HPDE6-E6E7 (cell line): Measurements from ENCODE around the gene TAGLN3.

ENCODE experiments used
- DNase-seq: peaks from one replicate; pipeline ENCODE4 v3.0.0; 2011; ENCODE audit warnings: missing footprints; ENCODE audit errors: extremely low spot score

TAGLN3 gene

GRCh38 chr3:111978583-111979433 is 19.9 kb upstream of the TAGLN3 start, which contains the start of gene ABHD10:
Gene ABHD10 (plus strand): TSS chr3:111979026. CDS start chr3:111979062, 36 bp downstream.
- peak; percentile 81 for DNase-seq

- no peak for DNase-seq
Observed at GRCh38 chr3:111979434-111980038, 19.2 kb upstream of the TAGLN3 start.

GRCh38 chr3:111980716-111981456 is 17.8 kb upstream of the TAGLN3 start:
- no peak for DNase-seq

GRCh38 chr3:111981457-111981763 is 17.3 kb upstream of the TAGLN3 start:
- no peak for DNase-seq

GRCh38 chr3:111984636-111985298 is 14.0 kb upstream of the TAGLN3 start:
- DNase-seq = no peak

GRCh38 chr3:111986800-111987199 is 11.9 kb upstream of the TAGLN3 start:
- no peak for DNase-seq

GRCh38 chr3:111989061-111989678 is 9.6 kb upstream of the TAGLN3 start:
- no peak for DNase-seq

- no peak for DNase-seq
Observed at GRCh38 chr3:111993038-111993437, 5.7 kb upstream of the TAGLN3 start.

- no peak for DNase-seq
Observed at GRCh38 chr3:111999484-112000324, 982 bp downstream of the TAGLN3 start.

GRCh38 chr3:112000367-112000771 is 1.6 kb downstream of the TAGLN3 start:
- DNase-seq = no peak

- DNase-seq = no peak
Observed at GRCh38 chr3:112000966-112001365, 2.2 kb downstream of the TAGLN3 start.

GRCh38 chr3:112001526-112001925 is 2.8 kb downstream of the TAGLN3 start:
- no peak for DNase-seq

GRCh38 chr3:112002096-112002971 is 3.6 kb downstream of the TAGLN3 start:
- DNase-seq = peak; percentile 55

GRCh38 chr3:112003321-112004080 is 4.8 kb downstream of the TAGLN3 start:
- no peak for DNase-seq

- DNase-seq = no peak
Observed at GRCh38 chr3:112004187-112004586, 5.5 kb downstream of the TAGLN3 start.

- DNase-seq = no peak
Observed at GRCh38 chr3:112004669-112005068, 5.9 kb downstream of the TAGLN3 start.

- DNase-seq = no peak
Observed at GRCh38 chr3:112005091-112005672, 6.5 kb downstream of the TAGLN3 start.

- no peak for DNase-seq
Observed at GRCh38 chr3:112007633-112008032, 8.9 kb downstream of the TAGLN3 start.

- no peak for DNase-seq
Observed at GRCh38 chr3:112009670-112010069, 10.9 kb downstream of the TAGLN3 start.
